ENCODE measurements around the gene FLACC1. TPM values are rescaled to one million over a fixed set of nuclear protein-coding genes. Genes with fewer than 3 reads are reported as not detected.

The FLACC1 gene
- total and polyA plus RNA-seq, 2 of the 8 experiments (the other 6 are each of a cell fraction or from before 2014, with no cell fraction given): 0.58 TPM; not detected in 1

DNA sequence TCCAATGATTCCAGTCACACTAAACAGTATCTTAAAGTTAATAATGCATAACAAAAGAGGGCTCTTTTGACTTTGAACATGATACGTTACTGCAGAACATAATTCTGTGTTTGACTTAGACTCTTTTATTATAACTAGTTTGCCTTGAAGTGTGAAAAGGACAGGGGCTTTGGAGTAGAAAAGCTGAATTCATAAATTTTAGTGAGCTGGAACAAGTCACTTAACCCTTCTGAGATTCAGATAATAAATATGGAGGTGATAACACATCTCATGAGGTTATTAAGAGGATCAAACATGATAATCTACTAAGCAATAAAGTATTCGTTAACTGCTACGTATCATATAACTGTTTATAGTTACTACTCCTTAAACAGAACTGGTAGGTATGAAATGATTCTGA lies 44.7 kb upstream of the FLACC1 start:
- Histone ChIP-seq H4K91ac (replicated peaks; ENCODE audit: insufficient read length, low read length) (no peak overlapping the region), H4K20me1 (replicated peaks in 1 of 2; ENCODE audit: control insufficient read depth in 1 of 2, insufficient read depth in 2 of 2, low read length in 2 of 2) (no peaks in the 10 kb centered on the region), H3K18ac (ENCODE audit: extremely low read depth, low read length) (no peak overlapping the region), H3K4me2 (ENCODE audit: insufficient read depth in 1 of 2, low read depth in 2 of 2, low read length in 2 of 2) (no peak overlapping the region), H3K23ac (ENCODE audit: insufficient read length) (no peak overlapping the region), H3K27me3 (replicated peaks in 1 of 4; ENCODE audit: control insufficient read depth in 3 of 4, extremely low read depth in 1 of 4, insufficient read depth in 3 of 4, low read length in 3 of 4) (no peaks in the 10 kb centered on the region), H3K4me1 (replicated peaks in 1 of 4; ENCODE audit: control insufficient read depth in 3 of 4, insufficient read depth in 4 of 4, low read length in 3 of 4) (no peaks in the 10 kb centered on the region), H3K14ac (ENCODE audit: insufficient read length) (no peak overlapping the region), H3K9me3 (ENCODE audit: insufficient read depth in 2 of 2, low read depth in 1 of 2, low read length in 1 of 2) (no peaks in the 10 kb centered on the region), H3K27ac (ENCODE audit: low read depth, low read length) (no peak overlapping the region), H2AK5ac (ENCODE audit: low read depth, low read length) (no peak overlapping the region), H3K36me3 (ENCODE audit: control insufficient read depth in 2 of 4, insufficient read depth in 4 of 4, low read length in 3 of 4) (peaks cover 0 to 10% (median under 1%) of the 10 kb centered on the region in 4 experiments; a peak in 2 of 8 replicates), H3K79me1 (ENCODE audit: low read depth, low read length) (no peaks in the 10 kb centered on the region), H4K8ac (ENCODE audit: extremely low read depth, insufficient read depth, low read length) (no peak overlapping the region), H4K5ac (ENCODE audit: insufficient read length, low read depth, low read length) (no peak overlapping the region), H2AFZ (ENCODE audit: low read length) (no peak overlapping the region), H3K56ac (replicated peaks; ENCODE audit: insufficient read length, low read depth, low read length) (no peak overlapping the region), H2BK20ac (ENCODE audit: low read length) (no peak overlapping the region), H2BK15ac (ENCODE audit: low read length) (no peak overlapping the region), H2BK120ac (replicated peaks; ENCODE audit: low read depth, low read length) (no peak overlapping the region), H2BK12ac (ENCODE audit: low read depth, low read length) (no peak overlapping the region), H3K79me2 (ENCODE audit: control insufficient read depth in 1 of 2, insufficient read depth in 2 of 2, low read length in 2 of 2) (no peaks in the 10 kb centered on the region), H3K23me2 (ENCODE audit: low read depth, low read length) (no peaks in the 10 kb centered on the region), H3K4ac (replicated peaks; ENCODE audit: insufficient read length, low read depth, low read length) (no peak overlapping the region), H2BK5ac (ENCODE audit: low read depth, low read length) (no peak overlapping the region), H3K9ac (replicated peaks in 1 of 4; ENCODE audit: extremely low read depth in 1 of 4, low read depth in 3 of 4, low read length in 3 of 4) (no peak overlapping the region), H3K4me3 (ENCODE audit: extremely low read depth in 1 of 4, insufficient read depth in 2 of 4, low read depth in 3 of 4, low read length in 4 of 4) (no peak overlapping the region)
- POLR2A ChIA-PET (ENCODE audit: partially characterized antibody): no interaction called here
- 93% methylated on average over 3 of the region's 3 CpGs; no CpG with 5 or more reads in 1 of the 2 experiments for WGBS, 2 experiments (ENCODE audit: extremely low coverage in 1 of 2, insufficient coverage in 1 of 2, insufficient read length in 1 of 2, insufficient replicate concordance in 2 of 2, low coverage in 1 of 2, low lambda C conversion rate in 2 of 2, missing lambda C conversion rate in 1 of 2)
- CTCF ChIA-PET (ENCODE audit: partially characterized antibody): interaction anchor here (0.8 to 1.1 kb wide), 2 partner anchors 32 to 125 kb away, joined by 3 read pairs; no protein-coding TSS in a partner anchor
- no peak for TF ChIP-seq BRCA1 (IDR thresholded peaks at IDR 0.05; ENCODE audit: low read depth, low read length)
- no peak for TF ChIP-seq RXRA (IDR thresholded peaks at IDR 0.05; ENCODE audit: insufficient read depth, low read depth, low read length)
- no peak for TF ChIP-seq SIN3A (conservative IDR thresholded peaks at IDR 0.05 in 1 of 2, IDR thresholded peaks at IDR 0.05 in 1 of 2; ENCODE audit: low read depth in 1 of 2, low read length in 2 of 2)
- no peak for TF ChIP-seq TAF1 (IDR thresholded peaks at IDR 0.05; ENCODE audit: low read depth, low read length)
- FAIRE-seq (no peak), DNase-seq (ENCODE audit: low read depth in 1 of 2, low spot score in 2 of 2) (no peak)

Measured in H1 (cell line).